ENCODE results near the gene MRPS23.

Gene MRPS23

DNA sequence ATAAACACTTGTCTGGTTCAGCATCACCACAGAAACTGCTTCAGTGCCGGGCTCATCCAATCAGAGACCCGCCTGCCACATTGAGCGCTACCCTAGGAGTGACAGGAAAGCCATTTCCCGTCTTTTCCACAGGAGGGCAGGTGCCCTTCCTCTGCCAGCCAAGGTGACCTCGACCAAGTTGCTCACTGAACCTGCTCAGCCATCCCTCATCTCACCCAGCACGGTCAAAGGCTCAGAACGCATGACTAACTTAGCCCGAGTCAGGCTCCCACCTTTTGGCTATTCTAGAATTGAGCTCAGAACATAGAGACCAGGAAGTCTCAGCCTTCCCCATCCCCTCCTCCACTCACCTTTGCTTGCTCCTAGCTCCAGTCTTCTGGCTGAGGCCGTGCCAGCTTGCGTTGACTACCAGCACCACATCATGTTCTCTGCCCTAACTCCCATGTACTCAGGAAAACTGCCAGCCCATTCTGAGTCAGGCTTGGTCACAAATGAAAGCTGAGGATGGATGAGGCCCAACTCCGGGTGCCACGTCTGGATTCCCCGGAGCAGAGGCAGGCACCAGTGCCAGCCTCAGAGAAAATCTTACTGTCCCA, 15.6 kb downstream of the MRPS23 start:
- peak; percentile 34 for DNase-seq

DNA sequence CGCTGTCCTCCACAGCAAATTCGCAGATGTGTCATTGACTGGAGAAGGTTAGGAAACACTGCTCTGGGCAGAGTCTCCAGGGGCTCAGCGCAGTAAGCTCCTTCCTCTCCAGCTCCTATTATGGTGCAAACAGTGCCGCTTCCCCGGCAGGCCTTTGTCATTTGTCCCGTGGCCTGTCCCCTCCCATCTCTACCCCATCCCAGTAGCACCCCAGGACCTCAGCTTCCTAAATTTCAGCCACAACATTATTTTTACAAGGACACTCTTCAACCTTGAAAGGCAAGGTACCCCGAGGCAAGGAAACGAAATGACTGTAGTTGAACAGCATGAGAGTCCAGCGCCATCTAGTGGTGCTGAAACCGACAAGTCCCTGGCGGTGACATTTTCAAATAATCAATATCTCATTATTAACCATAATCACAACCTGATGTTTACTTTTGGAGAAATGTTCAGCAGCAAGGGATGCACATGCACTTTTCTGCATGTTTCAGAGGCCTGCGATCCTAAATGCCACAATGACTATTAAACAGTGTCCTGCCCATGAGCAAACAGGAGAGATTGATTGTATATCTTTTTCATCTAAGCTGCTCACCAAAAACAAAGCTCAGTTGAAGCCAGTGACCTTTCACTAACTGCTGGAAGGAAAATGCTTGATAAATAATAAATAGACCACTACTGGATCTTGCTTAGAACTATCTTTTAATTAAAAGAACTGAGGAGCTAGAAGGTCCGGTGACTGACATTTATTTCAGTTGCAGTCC, 16.5 kb downstream of the MRPS23 start:
- DNase-seq = peak; percentile 87

DNA sequence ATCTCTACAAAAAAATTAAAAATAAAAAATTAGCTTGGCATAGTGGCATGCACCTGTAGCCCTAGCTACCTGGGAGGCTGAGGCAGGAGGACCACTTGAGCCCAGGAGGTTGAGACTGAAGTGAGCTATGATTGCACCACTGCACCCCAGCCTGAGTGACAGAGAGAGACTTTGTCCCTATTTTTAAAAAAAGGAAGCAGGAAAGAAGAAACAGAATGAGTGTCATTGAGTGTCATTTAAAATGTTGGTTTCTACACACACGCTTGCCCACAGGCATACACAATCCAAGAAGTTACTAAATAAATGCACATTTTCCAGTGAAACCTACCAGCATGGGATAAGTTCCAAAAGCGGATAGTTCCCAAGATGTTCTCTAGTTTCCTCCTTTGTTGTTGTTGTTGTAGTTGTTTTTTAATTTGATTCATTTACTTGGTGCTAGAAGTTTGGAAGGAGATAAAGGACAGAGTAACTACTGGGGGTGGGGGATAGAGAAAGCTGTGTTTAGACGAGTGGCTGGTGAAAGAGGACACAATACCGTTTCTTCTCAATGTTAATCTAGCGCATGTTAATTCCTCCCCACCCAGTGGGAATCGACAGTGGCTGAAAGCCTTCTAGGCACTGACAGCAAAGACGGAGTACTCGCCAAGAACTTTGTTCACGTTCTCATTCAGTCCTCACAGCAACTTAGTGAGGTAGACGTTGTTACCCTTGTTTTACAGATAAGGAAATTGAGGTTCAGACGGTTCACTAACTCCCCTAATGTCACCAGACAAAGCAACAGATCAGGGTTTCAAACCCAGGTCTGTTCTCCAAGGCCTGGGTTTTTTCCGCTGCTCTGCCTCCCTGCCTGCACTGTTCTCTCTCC, 17.3 kb downstream of the MRPS23 start:
- no peak for DNase-seq

DNA sequence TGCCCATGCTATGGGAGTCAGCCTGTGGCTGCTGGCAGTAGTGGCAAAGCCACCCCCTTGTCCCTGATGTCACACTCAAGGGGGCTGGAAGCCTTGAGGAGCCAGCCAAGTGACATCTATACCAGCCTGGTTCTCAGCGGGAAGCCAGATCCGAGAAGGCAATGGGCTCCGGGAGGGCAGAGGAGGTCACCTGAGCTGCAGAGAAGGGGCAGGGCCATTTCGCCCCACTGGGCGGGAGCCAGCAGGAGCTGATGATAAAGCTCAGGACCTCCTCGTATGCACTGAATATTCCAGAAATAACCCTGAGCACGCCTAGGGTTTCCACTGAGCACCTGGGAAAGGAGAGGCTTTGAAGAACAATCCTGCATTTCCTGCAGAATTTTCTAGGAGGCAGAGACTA, 19.0 kb downstream of the MRPS23 start:
- DNase-seq = no peak

DNA sequence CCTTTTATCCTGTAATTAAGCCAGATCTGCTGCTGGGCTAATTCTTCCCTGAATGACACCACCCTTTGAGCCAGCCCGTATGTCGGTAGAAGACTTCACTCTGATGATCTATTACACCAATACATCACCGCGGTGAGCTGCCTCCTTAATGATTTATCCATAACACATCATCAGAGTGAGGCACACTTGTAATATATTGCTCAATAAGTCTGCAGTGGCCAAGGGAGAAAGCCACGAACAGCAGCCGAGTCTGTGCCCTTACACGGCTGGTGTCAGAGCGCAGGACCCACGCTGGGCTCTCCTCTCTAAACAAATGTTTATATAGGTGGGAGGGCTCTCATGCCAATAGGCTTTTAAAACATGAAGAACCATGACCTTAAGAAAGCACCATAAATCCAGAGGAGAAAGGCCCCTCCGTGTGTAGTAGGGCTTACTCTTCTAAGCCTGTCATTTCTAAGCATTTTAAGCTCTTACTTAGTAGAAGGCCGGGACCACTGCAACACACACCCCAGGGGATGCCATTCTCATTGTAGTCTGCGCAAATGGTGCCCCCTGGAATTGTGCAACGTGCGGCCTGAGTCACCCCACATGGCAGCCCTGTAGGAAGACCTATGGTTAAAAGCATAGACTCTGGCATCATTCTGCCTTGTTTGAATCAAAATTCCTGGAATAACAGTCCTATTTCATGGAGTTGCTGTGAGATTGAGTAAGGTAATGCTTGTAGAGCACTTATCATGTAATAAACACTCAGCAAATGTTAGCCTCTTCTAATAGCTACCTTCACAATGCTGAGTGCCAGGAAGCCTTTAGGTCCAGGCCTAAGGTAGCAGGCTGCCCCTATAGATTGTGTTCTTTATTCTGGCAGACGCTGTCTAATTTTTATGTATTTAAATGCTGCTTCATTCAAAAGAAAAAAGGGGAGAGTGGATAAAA, 26.1 kb downstream of the MRPS23 start:
- no peak for DNase-seq

DNA sequence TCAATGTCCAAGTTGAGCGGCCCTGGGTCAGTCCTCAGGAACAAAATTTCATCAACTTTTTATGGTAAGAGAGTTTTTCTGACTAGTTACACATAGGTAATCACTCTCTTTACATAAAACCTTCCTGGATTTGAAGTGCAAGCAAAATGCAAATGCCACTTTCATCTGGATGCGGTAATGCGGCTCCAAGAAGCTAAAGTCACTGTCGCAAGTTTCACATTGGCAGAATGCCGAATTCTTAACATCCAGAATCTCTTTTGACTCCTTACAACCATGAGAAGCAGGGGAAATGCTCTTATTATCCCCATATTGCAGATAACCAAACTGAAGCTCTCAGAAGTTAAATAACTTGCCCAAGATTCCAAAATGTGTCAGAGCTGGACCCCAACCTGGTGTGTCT, 30.0 kb downstream of the MRPS23 start:
- DNase-seq = no peak

DNA sequence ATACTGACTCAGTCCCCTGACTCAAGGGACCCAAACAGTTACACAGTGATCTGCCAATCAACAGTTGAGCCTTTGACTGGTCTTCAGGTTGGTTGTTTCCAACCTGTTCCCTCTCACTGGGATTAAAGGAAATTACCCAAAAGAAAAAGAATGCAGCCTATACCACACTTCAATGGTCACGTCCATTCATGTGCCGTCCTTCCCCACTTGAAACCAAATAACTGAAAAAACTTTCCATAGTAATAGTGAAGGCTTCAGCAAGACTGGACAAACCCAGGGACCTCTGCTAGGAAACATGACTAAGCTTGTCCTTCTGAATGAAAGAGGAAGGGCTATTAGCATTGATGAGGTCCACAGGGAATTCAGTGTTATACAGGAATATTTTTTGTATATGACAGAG, 30.6 kb downstream of the MRPS23 start:
- no peak for DNase-seq

DNA sequence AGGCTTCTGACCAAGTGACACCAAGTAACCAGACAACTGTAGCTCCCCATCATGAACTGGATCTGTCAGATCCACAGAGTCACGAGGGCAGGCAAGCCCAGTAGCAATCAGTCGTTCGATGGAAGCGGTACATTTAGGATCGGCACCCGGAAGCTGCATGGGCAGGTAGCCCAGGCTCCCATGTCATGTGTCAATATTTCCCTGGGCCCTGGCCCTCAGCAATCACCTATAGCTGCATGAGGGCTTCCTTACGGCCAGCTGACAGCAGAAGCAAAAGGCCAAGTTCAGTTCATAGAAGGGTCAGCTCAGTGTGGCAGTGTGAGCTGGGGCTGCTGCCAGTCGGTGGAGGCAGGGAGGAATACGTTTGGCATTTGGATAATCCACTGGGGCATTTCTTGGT, 31.8 kb downstream of the MRPS23 start:
- DNase-seq = no peak

DNA sequence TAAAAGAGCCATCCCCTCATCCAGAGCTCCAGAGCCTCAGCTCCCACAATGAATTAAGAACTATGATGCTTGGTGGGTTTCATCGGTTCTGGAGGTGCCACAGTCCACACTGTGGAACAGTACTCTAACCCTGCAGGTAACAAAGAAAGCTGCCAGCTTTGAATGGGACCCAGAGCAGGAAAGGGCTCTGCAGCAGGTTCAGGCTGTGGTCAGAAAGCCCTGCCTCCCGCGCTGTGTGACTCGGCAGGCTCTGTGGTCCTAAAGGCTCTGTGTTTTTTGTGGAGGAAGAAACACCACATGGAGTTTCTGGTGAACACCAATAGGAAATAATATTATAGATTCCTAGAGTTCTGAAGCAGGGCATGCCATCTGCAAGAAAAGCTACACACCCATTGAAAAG, 32.5 kb downstream of the MRPS23 start:
- no peak for DNase-seq

DNA sequence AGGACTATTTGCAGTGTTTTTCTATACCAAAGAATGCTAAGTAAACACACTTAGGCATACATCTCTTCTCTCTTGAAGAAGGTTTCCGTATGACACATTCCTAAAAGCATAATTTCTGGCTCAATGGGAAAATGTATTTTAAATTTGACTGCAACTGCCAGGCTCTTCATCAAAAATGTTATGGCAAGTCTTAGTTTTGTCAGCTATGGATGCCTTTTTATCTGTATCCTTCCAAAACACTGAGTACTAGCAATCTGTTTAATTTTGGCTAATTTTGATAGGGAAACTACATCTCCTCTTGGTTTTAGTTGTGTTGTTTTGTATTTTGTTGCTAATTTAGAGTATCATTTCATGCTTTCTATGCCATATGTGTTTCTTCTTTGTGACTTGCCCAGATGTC, 35.4 kb downstream of the MRPS23 start:
- DNase-seq = no peak

DNA sequence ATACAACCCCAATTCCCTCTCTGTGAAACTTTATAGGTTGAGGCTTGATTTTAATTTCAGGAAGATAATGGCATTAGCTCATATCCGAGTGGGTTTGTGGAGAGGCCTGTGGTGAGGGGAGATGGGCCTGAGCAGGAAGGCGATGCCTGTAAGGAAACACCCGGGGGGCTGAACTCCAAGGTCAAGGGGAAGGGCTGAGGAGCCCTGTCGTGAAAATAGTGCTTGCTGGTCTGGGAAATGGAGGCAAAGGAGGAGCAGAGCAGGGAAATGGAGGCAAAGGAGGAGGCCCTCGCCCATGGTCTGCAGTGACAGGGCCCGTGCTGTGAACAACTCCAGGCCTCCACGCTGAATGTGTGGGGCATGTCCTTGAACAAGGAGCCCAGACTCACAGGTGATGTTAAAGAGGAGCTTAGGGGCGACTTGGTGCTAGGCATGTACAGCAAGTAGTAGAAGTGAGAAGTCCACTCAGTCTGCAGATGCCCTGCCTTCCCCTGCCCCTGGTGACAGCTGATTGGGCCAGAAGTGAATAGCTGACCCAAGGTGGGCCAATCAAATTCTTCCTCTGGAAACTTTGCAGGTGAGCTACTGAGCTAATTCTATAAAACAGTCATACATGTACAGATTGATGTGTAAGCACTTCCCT, 38.1 kb downstream of the MRPS23 start:
- no peak for DNase-seq

DNA sequence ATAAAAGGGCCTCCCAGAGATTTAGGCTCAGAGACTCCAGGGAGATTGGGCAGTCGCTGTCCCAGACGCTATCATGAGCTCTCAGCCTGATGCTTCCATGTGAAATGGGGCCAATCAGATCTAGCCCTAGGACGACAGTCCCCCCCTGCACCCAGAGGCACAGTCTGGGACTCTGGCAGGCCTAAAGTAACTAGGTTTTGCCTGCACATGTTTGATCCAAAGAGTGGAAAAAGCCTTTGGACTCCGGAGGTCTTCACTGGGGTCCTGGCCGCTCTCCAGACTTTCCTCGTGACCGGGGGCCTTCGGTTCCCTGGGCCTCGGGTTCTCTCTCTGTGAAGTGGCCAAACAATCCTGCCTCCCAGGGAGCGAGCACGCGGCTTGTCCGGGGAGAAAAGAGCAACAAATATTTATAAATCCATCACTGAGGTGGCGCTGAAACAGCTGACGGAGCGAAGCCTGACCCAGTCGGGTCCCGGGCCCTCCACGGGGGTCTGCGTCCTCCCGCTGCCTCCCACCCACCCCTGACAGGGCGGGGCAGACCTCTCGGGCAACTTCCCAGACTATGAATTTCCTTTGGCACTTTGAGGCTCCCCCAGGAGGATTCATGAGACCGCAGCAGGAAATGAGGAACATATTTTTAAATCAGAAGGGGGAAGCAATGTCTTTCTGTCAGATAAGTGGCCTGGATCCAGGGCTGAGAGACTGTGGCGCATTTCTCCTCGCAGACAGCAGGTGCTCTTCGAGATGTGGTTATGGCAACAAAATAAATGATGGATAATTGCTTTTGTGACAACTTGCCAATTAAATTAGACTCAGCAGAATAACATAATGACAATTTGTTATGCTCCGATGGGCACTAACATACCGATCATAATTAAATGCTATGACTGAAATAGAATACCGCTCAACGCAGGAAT, 38.9 kb downstream of the MRPS23 start:
- DNase-seq = no peak

DNA sequence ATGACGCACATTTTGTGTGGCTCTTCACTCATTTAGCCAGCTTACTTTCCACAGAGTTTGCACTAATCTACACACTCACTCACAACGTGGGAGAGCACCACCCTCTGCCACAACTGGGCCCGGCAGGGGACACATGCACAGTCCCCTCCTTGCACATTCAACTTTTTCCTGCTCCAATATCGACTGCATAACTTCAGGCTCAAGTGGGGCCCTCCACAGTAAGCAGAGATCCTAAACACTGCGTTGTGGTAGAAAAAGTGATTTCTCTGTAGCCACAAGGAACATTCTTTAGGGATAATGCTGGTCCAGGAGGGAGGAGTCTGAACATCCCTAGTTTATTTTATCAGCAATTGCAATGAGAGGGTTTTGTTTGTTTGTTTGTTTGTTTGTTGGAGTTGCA, 40.0 kb downstream of the MRPS23 start:
- no peak for DNase-seq

DNA sequence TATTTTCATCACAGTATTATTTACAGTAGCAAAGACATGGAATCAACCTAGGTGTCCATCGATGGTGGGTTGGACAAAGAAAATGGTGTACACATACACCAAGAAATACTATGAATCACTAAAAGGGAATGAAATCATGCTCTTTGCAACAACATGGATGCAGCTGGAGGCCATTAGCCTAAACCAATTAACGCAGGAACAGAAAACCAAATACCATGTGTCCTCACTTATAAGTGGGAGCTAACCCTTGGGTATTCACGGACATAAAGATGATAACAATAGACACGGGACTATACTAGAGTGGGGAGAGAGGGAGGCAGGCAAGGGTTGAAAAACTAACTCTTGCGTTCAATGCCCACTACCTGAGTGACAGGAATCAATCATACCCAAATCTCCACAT, 41.0 kb downstream of the MRPS23 start:
- no peak for DNase-seq

DNA sequence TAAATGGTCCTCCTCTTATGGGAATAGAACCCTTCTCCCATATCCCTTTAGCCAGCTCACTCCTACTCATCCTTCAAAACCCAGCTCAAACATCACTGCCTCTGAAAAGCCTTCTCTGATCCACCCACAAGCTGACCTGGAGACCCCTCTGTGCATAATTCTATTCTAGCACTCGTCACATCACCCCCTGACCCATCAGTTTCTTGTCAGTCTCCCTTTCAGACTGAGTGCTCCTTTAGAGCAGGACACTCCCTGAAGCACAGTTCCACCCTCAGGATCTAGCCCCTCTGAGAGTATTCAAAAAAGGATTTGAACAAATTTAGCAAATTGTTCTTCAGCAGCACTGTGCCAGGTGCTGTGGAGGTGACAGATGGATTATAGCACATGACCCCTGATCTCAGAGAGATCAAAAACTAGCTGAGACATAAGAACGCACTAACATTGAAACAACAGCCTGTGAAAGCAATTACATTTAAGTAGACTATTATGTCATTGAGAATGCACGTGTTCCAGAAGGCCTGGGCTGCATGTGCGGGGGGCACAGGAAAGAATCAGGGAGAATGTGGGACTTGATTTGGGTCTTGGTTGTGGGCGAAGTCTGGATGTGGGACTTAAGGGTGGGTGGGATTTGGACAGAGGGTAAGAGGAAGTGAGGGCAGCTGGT, 43.5 kb downstream of the MRPS23 start:
- no peak for DNase-seq

DNA sequence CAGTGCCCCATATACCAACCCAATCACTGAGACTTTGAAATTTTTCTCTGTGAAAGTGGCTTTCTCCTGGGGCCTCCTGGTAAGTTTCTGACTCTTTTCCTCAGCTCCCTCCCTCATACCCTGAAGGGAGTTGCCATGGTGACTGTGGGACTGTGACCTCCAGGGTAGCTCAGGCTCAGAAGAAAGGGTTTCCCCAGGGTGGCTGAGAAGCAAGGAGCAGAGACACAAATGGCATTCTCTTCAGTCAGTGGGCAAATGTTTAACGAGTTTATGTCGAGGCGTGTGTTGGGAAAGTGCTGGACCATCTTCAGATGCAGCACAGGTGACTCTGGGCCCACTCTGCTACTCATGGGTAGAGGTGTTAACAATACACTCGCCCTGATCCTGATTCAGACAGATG, 46.8 kb downstream of the MRPS23 start:
- DNase-seq = no peak

DNA sequence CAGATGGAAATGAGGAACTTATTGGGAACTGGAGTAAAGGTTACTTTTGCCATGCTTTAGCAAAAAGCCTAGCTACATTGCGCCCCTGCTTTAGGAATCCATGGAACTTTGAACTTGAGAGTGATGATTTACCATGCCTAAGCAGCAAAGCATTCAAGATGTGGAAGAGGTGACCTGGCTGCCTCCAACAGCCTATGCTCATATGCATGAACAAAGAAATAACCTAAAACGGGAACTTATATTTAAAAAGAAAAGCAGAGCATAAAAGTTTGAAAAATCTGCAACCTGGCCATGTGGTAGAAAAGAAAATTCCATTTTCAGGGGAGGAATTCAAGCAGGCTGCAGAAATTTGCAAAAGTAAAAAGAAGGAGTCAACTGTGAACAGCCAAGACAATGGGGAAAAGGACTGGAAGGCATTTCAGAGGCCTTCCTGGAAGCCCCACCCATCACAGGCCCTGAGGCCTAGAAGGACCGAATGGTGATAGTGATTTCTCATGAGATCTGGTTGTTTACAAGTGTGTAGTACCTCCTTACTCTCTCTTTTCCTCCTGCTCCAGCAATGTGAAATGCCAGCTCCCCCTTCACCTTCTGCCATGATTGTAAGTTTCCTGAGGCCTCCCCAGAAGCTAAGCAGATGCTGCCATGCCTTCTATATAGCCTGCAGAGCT, 48.7 kb downstream of the MRPS23 start:
- no peak for DNase-seq

DNA sequence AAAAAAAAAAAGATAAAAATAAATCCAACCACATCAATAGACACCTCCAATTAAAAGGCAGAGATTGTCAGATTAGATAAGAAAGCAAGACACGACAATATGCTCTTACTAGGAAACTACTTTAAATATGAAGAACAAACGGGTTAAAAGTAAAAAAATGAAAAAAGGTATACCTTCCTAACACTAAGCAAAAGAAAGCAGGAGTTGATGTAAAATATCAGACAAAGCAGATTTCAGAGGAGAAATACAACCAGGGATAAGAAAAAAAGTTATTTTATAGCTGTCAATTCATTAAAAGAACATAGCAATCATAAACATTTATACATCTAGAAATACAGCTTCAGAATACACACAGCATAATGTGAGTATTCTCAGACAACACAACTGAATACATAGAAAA, 55.0 kb downstream of the MRPS23 start:
- no peak for DNase-seq

DNA sequence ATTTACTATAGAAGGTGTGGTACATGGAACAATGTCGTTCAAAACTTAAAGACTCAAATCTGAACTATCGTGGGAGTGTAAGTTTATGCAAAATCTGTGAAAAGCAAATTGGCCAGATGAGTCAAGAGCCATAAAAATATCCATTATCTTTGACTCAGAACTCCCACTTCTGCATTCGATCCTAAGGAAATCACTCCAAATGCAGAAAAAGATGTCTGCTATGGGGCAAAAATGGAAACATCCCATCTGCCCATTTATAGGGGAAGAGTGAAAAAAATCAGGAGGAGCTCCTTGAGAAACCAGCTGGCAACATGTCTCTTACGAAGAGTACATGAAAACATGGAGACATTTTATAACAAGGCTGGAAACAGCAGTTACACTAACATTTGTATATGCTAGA, 61.1 kb downstream of the MRPS23 start:
- no peak for DNase-seq

DNA sequence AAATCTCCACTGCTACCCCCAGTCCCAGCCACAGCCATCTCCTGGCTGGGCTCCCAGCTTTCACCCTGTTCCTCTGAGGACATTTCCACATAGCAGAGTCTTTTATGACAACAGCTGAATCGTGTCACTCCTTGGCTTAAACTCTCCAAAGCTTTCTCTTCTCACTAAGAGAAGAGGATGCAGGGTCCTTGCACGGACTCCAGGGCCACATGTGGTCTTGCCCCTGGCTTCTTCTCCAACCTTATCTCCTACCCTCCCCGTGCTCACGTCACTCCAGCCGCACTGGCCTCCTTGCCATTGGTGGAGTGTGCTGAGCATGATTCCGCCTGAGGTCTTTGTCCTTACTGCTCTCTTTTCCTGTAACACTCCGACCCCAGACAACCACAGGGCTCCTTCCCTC, 64.8 kb downstream of the MRPS23 start:
- no peak for DNase-seq
